ENCODE results near the gene KRCC1.
"Not testable (repeated sequence)": the region's sequence is repeated elsewhere in the genome, so short reads cannot be mapped to it uniquely, and the experiment has no call there.

The KRCC1 gene

DNA sequence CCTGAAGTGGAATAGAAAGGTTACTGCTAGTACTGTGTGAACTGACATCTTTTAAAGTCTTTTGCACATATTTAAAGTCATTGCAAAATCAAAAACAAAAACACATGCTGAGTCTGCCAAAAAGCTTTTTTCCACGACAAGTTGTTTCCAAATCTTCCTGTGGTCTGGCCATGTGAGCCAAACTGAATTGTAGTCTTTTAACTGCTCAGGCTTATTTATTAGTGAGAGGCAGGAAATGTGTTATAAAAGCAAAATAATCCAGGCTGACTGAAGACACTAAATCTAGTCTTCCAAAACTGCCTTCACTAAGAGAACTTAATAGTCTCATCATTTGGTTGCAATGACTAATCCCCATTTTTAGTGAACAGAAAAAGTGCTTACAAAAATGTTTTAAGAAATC lies 2.3 kb downstream of the KRCC1 start:
- DNase-seq (ENCODE audit: low spot score) = no peak
- TF ChIP-seq, protein P1, sequence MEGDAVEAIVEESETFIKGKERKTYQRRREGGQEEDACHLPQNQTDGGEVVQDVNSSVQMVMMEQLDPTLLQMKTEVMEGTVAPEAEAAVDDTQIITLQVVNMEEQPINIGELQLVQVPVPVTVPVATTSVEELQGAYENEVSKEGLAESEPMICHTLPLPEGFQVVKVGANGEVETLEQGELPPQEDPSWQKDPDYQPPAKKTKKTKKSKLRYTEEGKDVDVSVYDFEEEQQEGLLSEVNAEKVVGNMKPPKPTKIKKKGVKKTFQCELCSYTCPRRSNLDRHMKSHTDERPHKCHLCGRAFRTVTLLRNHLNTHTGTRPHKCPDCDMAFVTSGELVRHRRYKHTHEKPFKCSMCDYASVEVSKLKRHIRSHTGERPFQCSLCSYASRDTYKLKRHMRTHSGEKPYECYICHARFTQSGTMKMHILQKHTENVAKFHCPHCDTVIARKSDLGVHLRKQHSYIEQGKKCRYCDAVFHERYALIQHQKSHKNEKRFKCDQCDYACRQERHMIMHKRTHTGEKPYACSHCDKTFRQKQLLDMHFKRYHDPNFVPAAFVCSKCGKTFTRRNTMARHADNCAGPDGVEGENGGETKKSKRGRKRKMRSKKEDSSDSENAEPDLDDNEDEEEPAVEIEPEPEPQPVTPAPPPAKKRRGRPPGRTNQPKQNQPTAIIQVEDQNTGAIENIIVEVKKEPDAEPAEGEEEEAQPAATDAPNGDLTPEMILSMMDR (IDR thresholded peaks at IDR 0.05; ENCODE audit: poor library complexity, severe bottlenecking) = no peak
- Histone ChIP-seq H3K9me3 (ENCODE audit: severe bottlenecking) (no peaks in the 10 kb centered on the region), H3K4me1 (ENCODE audit: insufficient read depth, poor library complexity, severe bottlenecking) (peaks cover 9% of the 10 kb centered on the region), H3K36me3 (ENCODE audit: low read depth) (peaks cover 6% of the 10 kb centered on the region; the same call in 1 of the 2 replicates), H3K27ac (ENCODE audit: poor library complexity, severe bottlenecking) (no peak overlapping the region), H3K4me3 (ENCODE audit: severe bottlenecking) (no peak overlapping the region), H3K27me3 (ENCODE audit: insufficient read depth, poor library complexity, severe bottlenecking) (no peaks in the 10 kb centered on the region)
- ATAC-seq (ENCODE audit: low read depth) = no peak

- no peaks in the 10 kb centered on the region for H3K27me3 ChIP-seq (ENCODE audit: insufficient read depth, poor library complexity, severe bottlenecking)
- TF ChIP-seq, protein P1 (IDR thresholded peaks at IDR 0.05; ENCODE audit: poor library complexity, severe bottlenecking) = no peak
- H3K27ac ChIP-seq (ENCODE audit: poor library complexity, severe bottlenecking) = no peak overlapping the region
- DNase-seq (ENCODE audit: low spot score) (no peak), ATAC-seq (ENCODE audit: low read depth) (no peak)
- peaks cover 9% of the 10 kb centered on the region for H3K4me1 ChIP-seq (ENCODE audit: insufficient read depth, poor library complexity, severe bottlenecking)
- H3K4me3 ChIP-seq (ENCODE audit: severe bottlenecking) = no peak overlapping the region
- no peaks in the 10 kb centered on the region for H3K9me3 ChIP-seq (ENCODE audit: severe bottlenecking)
- peaks cover 6% of the 10 kb centered on the region; the same call in 1 of the 2 replicates for H3K36me3 ChIP-seq (ENCODE audit: low read depth)
These were observed 3.8 kb downstream of the KRCC1 start for GRCh38 chr2:88051792-88052191.

DNA sequence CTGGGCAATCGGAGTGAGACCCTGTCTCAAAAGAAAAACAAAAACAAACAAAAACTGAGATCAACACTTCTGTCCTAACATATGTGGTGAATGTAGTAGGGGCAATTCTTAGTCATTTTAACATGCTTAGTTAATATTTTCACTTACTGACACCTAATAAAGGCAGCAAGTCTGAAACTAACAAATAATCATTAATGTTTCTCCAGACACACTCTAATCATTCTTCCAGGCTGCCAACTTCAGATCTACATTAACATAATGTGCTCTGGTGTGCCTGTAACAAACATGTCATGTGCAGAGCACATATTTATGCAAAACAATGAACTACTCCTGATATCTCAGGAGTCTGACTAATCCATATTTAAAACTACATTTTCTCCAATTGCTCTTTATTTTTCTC lies 6.0 kb downstream of the KRCC1 start:
- TF ChIP-seq, protein P1 (IDR thresholded peaks at IDR 0.05; ENCODE audit: poor library complexity, severe bottlenecking) = no peak
- H3K4me3 ChIP-seq (ENCODE audit: severe bottlenecking) = no peak overlapping the region
- no peaks in the 10 kb centered on the region for H3K9me3 ChIP-seq (ENCODE audit: severe bottlenecking)
- H3K36me3 ChIP-seq (ENCODE audit: low read depth) = peaks cover 6% of the 10 kb centered on the region; the same call in 1 of the 2 replicates
- peaks cover 9% of the 10 kb centered on the region for H3K4me1 ChIP-seq (ENCODE audit: insufficient read depth, poor library complexity, severe bottlenecking)
- no peak overlapping the region for H3K27ac ChIP-seq (ENCODE audit: poor library complexity, severe bottlenecking)
- ATAC-seq (ENCODE audit: low read depth) = no peak
- H3K27me3 ChIP-seq (ENCODE audit: insufficient read depth, poor library complexity, severe bottlenecking) = no peaks in the 10 kb centered on the region
- no peak for DNase-seq (ENCODE audit: low spot score)

GRCh38 chr2:88048541-88048940 lies 7.0 kb downstream of the KRCC1 start:
- Histone ChIP-seq H3K27me3 (ENCODE audit: insufficient read depth, poor library complexity, severe bottlenecking) (no peaks in the 10 kb centered on the region), H3K36me3 (ENCODE audit: low read depth) (peaks cover 3% of the 10 kb centered on the region; the same call in 1 of the 2 replicates), H3K4me3 (ENCODE audit: severe bottlenecking) (no peak overlapping the region), H3K4me1 (ENCODE audit: insufficient read depth, poor library complexity, severe bottlenecking) (peaks cover under 1% of the 10 kb centered on the region), H3K27ac (ENCODE audit: poor library complexity, severe bottlenecking) (no peak overlapping the region), H3K9me3 (ENCODE audit: severe bottlenecking) (no peaks in the 10 kb centered on the region)
- DNase-seq (ENCODE audit: low spot score) = no peak
- TF ChIP-seq, protein P1 (IDR thresholded peaks at IDR 0.05; ENCODE audit: poor library complexity, severe bottlenecking) = no peak
- no peak for ATAC-seq (ENCODE audit: low read depth)

GRCh38 chr2:88045561-88045960 lies 10.0 kb downstream of the KRCC1 start:
- H3K36me3 ChIP-seq (ENCODE audit: low read depth) = not testable (repeated sequence)

More at GRCh38 chr2:88045561-88045960, 10.0 kb downstream of the KRCC1 start:
- not testable (repeated sequence) for ATAC-seq (ENCODE audit: low read depth); DNase-seq (ENCODE audit: low spot score); H3K27ac ChIP-seq (ENCODE audit: poor library complexity, severe bottlenecking); H3K4me1 ChIP-seq (ENCODE audit: insufficient read depth, poor library complexity, severe bottlenecking); H3K9me3 ChIP-seq (ENCODE audit: severe bottlenecking); H3K4me3 ChIP-seq (ENCODE audit: severe bottlenecking); H3K27me3 ChIP-seq (ENCODE audit: insufficient read depth, poor library complexity, severe bottlenecking)
